ENCODE data around the gene DHX58.

Gene DHX58

DNA sequence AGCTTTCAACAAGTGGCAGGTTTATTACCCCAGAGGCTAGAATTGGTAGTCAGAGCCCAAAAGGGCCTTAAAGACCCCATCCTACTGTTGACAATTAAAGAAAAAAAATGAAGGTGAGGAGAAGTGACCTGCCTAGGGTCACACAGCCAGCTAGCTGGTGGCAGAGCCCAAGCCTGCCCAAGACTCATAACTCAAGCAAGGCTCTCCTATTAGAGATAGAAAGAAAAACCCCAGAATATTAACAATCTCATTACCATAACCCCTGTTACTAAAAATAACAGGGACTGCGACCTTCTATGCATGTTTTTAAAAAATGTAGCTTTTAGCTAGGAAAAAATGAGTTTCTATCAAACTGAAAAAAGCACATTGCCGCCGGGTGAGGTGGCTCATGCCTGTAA, 24.1 kb upstream of the DHX58 start:
- Histone ChIP-seq H3K4me3 (ENCODE audit: low read depth in 1 of 2, low read length in 1 of 2) (no peak overlapping the region), H3K9me3 (no peaks in the 10 kb centered on the region), H3K36me3 (peaks cover 20% of the 10 kb centered on the region), H3K27ac (peak overlapping the region; percentile 87), H3K27me3 (no peaks in the 10 kb centered on the region), H3K4me1 (ENCODE audit: control insufficient read depth in 1 of 2, insufficient read depth in 1 of 2, low read depth in 1 of 2, low read length in 1 of 2) (peaks cover 44 to 47% of the 10 kb centered on the region in 2 experiments)
- TF ChIP-seq, protein P1, sequence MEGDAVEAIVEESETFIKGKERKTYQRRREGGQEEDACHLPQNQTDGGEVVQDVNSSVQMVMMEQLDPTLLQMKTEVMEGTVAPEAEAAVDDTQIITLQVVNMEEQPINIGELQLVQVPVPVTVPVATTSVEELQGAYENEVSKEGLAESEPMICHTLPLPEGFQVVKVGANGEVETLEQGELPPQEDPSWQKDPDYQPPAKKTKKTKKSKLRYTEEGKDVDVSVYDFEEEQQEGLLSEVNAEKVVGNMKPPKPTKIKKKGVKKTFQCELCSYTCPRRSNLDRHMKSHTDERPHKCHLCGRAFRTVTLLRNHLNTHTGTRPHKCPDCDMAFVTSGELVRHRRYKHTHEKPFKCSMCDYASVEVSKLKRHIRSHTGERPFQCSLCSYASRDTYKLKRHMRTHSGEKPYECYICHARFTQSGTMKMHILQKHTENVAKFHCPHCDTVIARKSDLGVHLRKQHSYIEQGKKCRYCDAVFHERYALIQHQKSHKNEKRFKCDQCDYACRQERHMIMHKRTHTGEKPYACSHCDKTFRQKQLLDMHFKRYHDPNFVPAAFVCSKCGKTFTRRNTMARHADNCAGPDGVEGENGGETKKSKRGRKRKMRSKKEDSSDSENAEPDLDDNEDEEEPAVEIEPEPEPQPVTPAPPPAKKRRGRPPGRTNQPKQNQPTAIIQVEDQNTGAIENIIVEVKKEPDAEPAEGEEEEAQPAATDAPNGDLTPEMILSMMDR (IDR thresholded peaks at IDR 0.05), result no peak

GRCh38 chr17:42135664-42136653, 23.4 kb upstream of the DHX58 start:
- Histone ChIP-seq H3K9me3 (no peaks in the 10 kb centered on the region), H3K36me3 (peaks cover 13% of the 10 kb centered on the region), H3K27me3 (no peaks in the 10 kb centered on the region), H3K4me3 (ENCODE audit: low read depth in 1 of 2, low read length in 1 of 2) (peak overlapping the region in 1 of 2 experiments; percentile 7), H3K4me1 (ENCODE audit: control insufficient read depth in 1 of 2, insufficient read depth in 1 of 2, low read depth in 1 of 2, low read length in 1 of 2) (peaks cover 50 to 51% of the 10 kb centered on the region in 2 experiments), H3K27ac (peak overlapping the region; percentile 87)
- TF ChIP-seq, protein P1 (IDR thresholded peaks at IDR 0.05), result no peak

DNA sequence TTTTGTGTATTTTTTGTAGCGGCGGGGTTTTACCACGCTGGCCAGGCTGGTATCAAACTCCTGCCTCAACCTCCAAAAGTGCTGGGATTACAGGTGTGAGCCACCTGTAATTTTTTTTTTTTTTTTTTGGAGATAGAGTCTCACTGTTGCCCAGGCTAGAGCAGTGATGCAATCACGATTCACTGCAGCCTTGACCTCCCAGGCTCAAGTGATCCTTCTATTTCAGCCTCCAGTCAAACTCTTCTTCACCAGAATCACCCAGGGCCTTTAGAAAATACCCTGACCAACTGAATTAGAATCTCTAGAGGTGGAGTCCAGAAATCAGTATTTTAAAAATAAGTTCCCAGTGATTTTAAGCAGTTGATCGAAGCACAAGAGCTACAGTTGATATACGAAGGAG, 22.6 kb upstream of the DHX58 start:
- peak overlapping the region; percentile 87 for H3K27ac ChIP-seq
- no peaks in the 10 kb centered on the region for H3K27me3 ChIP-seq
- peaks cover 18% of the 10 kb centered on the region for H3K36me3 ChIP-seq
- H3K4me3 ChIP-seq (ENCODE audit: low read depth in 1 of 2, low read length in 1 of 2), result peak overlapping the region in 1 of 2 experiments; percentile 7
- H3K9me3 ChIP-seq, result no peaks in the 10 kb centered on the region
- TF ChIP-seq, protein P1 (IDR thresholded peaks at IDR 0.05), result no peak
- peaks cover 50 to 52% of the 10 kb centered on the region in 2 experiments for H3K4me1 ChIP-seq (ENCODE audit: control insufficient read depth in 1 of 2, insufficient read depth in 1 of 2, low read depth in 1 of 2, low read length in 1 of 2)

GRCh38 chr17:42133461-42134041, 21.0 kb upstream of the DHX58 start:
- Histone ChIP-seq H3K4me1 (ENCODE audit: control insufficient read depth in 1 of 2, insufficient read depth in 1 of 2, low read depth in 1 of 2, low read length in 1 of 2) (peaks cover 50 to 52% of the 10 kb centered on the region in 2 experiments), H3K4me3 (ENCODE audit: low read depth in 1 of 2, low read length in 1 of 2) (no peak overlapping the region), H3K36me3 (peaks cover 27% of the 10 kb centered on the region)

GRCh38 chr17:42132941-42133340, 20.4 kb upstream of the DHX58 start:
- peaks cover 33% of the 10 kb centered on the region for H3K36me3 ChIP-seq
- no peaks in the 10 kb centered on the region for H3K9me3 ChIP-seq
- H3K27ac ChIP-seq, result peak overlapping the region; percentile 67
- no peaks in the 10 kb centered on the region for H3K27me3 ChIP-seq
- TF ChIP-seq, protein P1 (IDR thresholded peaks at IDR 0.05), result no peak
- no peak overlapping the region for H3K4me3 ChIP-seq (ENCODE audit: low read depth in 1 of 2, low read length in 1 of 2)
- H3K4me1 ChIP-seq (ENCODE audit: control insufficient read depth in 1 of 2, insufficient read depth in 1 of 2, low read depth in 1 of 2, low read length in 1 of 2), result peaks cover 50 to 52% of the 10 kb centered on the region in 2 experiments

More at GRCh38 chr17:42133461-42134041, 21.0 kb upstream of the DHX58 start:
- no peaks in the 10 kb centered on the region for H3K27me3 ChIP-seq
- peak overlapping the region; percentile 67 for H3K27ac ChIP-seq
- no peaks in the 10 kb centered on the region for H3K9me3 ChIP-seq
- TF ChIP-seq, protein P1 (IDR thresholded peaks at IDR 0.05), result no peak
